HCT116 (cell line): ENCODE results near the gene DBX2. TPM values are rescaled to one million over a fixed set of nuclear protein-coding genes. Genes with fewer than 3 reads are reported as not detected.

Experiments used
- ATAC-seq: fragments of 200-7000 bp; cut with Tn5 transposase; 2 replicates; pipeline ENCODE4 v1.9.1; 2020; ENCODE audit warnings: mild to moderate bottlenecking, moderate library complexity
- BruUV-seq: library from RNA; stranded (reverse); fragments of 400-500 nt; replicated peaks from 2 replicates; lab custom pipeline; 2021; lab: Mats Ljungman, UMichigan
- CTCF ChIA-PET: fragments of 300-600 bp; sonication (Branson Sonifier 250); formaldehyde crosslinking; loops from one replicate; lab custom pipeline; 2021; ENCODE audit warnings: antibody characterized with exemption; lab: Charles Lee
- POLR2A ChIA-PET: fragments of 300-600, 350-600 bp; sonication (Branson Sonifier 250); formaldehyde crosslinking; loops from one replicate; lab custom pipeline; 2021; ENCODE audit warnings: antibody characterized with exemption; lab: Charles Lee
- RAD21 ChIA-PET, 2 experiments: fragments of 300-600 bp; sonication (Branson Sonifier 250); formaldehyde crosslinking; loops; one replicate each; lab custom pipeline; 2023; ENCODE audit warnings: low total read pairs in 2 of 2; ENCODE audit not compliant: uncharacterized antibody in 2 of 2, unreplicated experiment in 2 of 2, low non-redundant PET in 1 of 2; lab: Charles Lee
- DNase-seq: peaks from one replicate; pipeline ENCODE4 v3.0.0-alpha.2; 2010; ENCODE audit warnings: low read depth, low spot score
- H2AFZ ChIP-seq: fragments of 200-600 bp; shearing (Covaris generic), sonication (generic); 2 replicates; pipeline ENCODE4 v1.6.1; 2017; ENCODE audit warnings: low read depth, mixed run types, mixed read lengths, antibody characterized with exemption, low read length; ENCODE audit not compliant: poor library complexity, severe bottlenecking
- H3K27ac ChIP-seq: 2 replicates; pipeline ENCODE4 v1.5.1; 2012; ENCODE audit warnings: low read depth, low read length
- H3K27me3 ChIP-seq: fragments of 200-600 bp; sonication (generic); 2 replicates; pipeline ENCODE4 v1.6.1; 2016; ENCODE audit warnings: mixed run types, low read length, mixed read lengths; ENCODE audit not compliant: insufficient read depth
- H3K36me3 ChIP-seq, 2 experiments: fragments of 200-500 bp in 1 of 2; fragments of 200-600 bp in 1 of 2; sonication (Bioruptor generic) in 1 of 2; sonication (generic) in 1 of 2; 2 replicates each; pipeline versions ENCODE4 v1.5.1 to v1.6.1; 2014 to 2016; ENCODE audit warnings: low read length in 2 of 2, inconsistent platforms in 1 of 2, mixed read lengths in 1 of 2, mixed run types in 1 of 2; ENCODE audit not compliant: insufficient read depth in 2 of 2, control insufficient read depth in 1 of 2
- H3K4me1 ChIP-seq, 2 experiments: fragments of 200-600 bp in 1 of 2; sonication (generic) in 1 of 2; 2 replicates each; pipeline versions ENCODE4 v1.5.1 to v1.6.1; 2012 to 2017; ENCODE audit warnings: low read length in 2 of 2, inconsistent platforms in 1 of 2, mild to moderate bottlenecking in 1 of 2, mixed read lengths in 1 of 2, mixed run types in 1 of 2, moderate library complexity in 1 of 2; ENCODE audit not compliant: insufficient read depth in 2 of 2, control insufficient read depth in 1 of 2
- H3K4me2 ChIP-seq: fragments of 200-600 bp; sonication (generic); 2 replicates; pipeline ENCODE4 v1.6.1; 2017; ENCODE audit warnings: mixed run types, low read length, mixed read lengths
- H3K4me3 ChIP-seq, 2 experiments: fragments of 200-600 bp in 1 of 2; sonication (generic) in 1 of 2; replicated peaks in 1 of 2; 2 replicates each; pipeline ENCODE4 v1.5.1; 2011 to 2016; ENCODE audit warnings: low read length in 2 of 2, control low read depth in 1 of 2, low read depth in 1 of 2, mild to moderate bottlenecking in 1 of 2, mixed read lengths in 1 of 2, mixed run types in 1 of 2
- H3K79me2 ChIP-seq: fragments of 200-600 bp; sonication (generic); 2 replicates; pipeline ENCODE4 v1.6.1; 2017; ENCODE audit warnings: mild to moderate bottlenecking, mixed run types, low read length, moderate library complexity, mixed read lengths; ENCODE audit not compliant: insufficient read depth
- H3K9ac ChIP-seq: fragments of 200-600 bp; sonication (generic); 2 replicates; pipeline ENCODE4 v1.6.1; 2016; ENCODE audit warnings: low read length, mixed read lengths
- H3K9me2 ChIP-seq: fragments of 200-600 bp; sonication (generic), shearing (Covaris generic); 2 replicates; pipeline ENCODE4 v1.6.1; 2017; ENCODE audit warnings: mixed run types, mild to moderate bottlenecking, moderate library complexity; ENCODE audit not compliant: insufficient read depth
- H3K9me3 ChIP-seq, 2 experiments: fragments of 200-500 bp in 1 of 2; fragments of 200-600 bp in 1 of 2; sonication (Bioruptor generic) in 1 of 2; sonication (generic) in 1 of 2; 2 replicates each; pipeline ENCODE4 v1.6.1; 2014 to 2017; ENCODE audit warnings: low read length in 2 of 2, mixed read lengths in 2 of 2, inconsistent platforms in 1 of 2, low read depth in 1 of 2, mild to moderate bottlenecking in 1 of 2, mixed run types in 1 of 2, moderate library complexity in 1 of 2; ENCODE audit not compliant: control insufficient read depth in 1 of 2, insufficient read depth in 1 of 2
- H4K20me1 ChIP-seq: fragments of 200-600 bp; sonication (generic), shearing (Covaris generic); 2 replicates; pipeline ENCODE4 v1.6.1; 2017; ENCODE audit warnings: mixed run types, mild to moderate bottlenecking, moderate library complexity; ENCODE audit not compliant: insufficient read depth
- ATF3 ChIP-seq: IDR thresholded peaks from 2 replicates; pipeline ENCODE4 v1.6.1; 2012
- CBX3 ChIP-seq: IDR thresholded peaks from 2 replicates; pipeline ENCODE4 v1.6.1; 2012; ENCODE audit warnings: low read depth
- CTCF ChIP-seq, 3 experiments: fragments of 200-600 bp in 1 of 3; sonication (generic) in 1 of 3; IDR thresholded peaks in 2 of 3; conservative IDR thresholded peaks in 1 of 3; 2 replicates each; pipeline ENCODE4 v1.5.1; 2012 to 2017; ENCODE audit warnings: low read depth in 2 of 3, low read length in 2 of 3, antibody characterized with exemption in 1 of 3, borderline replicate concordance in 1 of 3, control low read depth in 1 of 3, mild to moderate bottlenecking in 1 of 3, mixed read lengths in 1 of 3, mixed run types in 1 of 3, moderate library complexity in 1 of 3; ENCODE audit not compliant: insufficient read depth in 1 of 3
- EZH2 ChIP-seq: fragments of 200-600 bp; sonication (generic); IDR thresholded peaks from 2 replicates; pipeline ENCODE4 v1.6.1; 2017; ENCODE audit warnings: antibody characterized with exemption, mixed run types
- EZH2phosphoT487 ChIP-seq: fragments of 200-600 bp; IDR thresholded peaks from 2 replicates; pipeline ENCODE4 v1.6.1; 2018; ENCODE audit warnings: antibody characterized with exemption, borderline replicate concordance
- FOSL1 ChIP-seq: IDR thresholded peaks from 2 replicates; pipeline ENCODE4 v1.6.1; 2012; ENCODE audit warnings: low read depth
- JUND ChIP-seq: IDR thresholded peaks from 2 replicates; pipeline ENCODE4 v1.6.1; 2012
- MAX ChIP-seq: IDR thresholded peaks from 2 replicates; pipeline ENCODE4 v1.6.1; 2012
- POLR2A ChIP-seq: IDR thresholded peaks from 2 replicates; pipeline ENCODE4 v1.7.0; 2011; ENCODE audit warnings: borderline replicate concordance; ENCODE audit not compliant: insufficient read depth, insufficient read length; ENCODE audit errors: extremely low read depth
- POLR2AphosphoS5 ChIP-seq: IDR thresholded peaks from 2 replicates; pipeline ENCODE4 v1.6.1; 2011; ENCODE audit warnings: mild to moderate bottlenecking, low read depth, low read length, moderate library complexity
- RAD21 ChIP-seq: IDR thresholded peaks from 2 replicates; pipeline ENCODE4 v1.6.1; 2012; ENCODE audit warnings: low read depth, mild to moderate bottlenecking
- REST ChIP-seq: IDR thresholded peaks from 2 replicates; pipeline ENCODE4 v1.6.1; 2012; ENCODE audit warnings: low read depth
- SIN3A ChIP-seq: IDR thresholded peaks from 2 replicates; pipeline ENCODE4 v1.6.1; 2012; ENCODE audit warnings: low read depth
- SP1 ChIP-seq: IDR thresholded peaks from 2 replicates; pipeline ENCODE4 v1.6.1; 2012; ENCODE audit warnings: low read depth
- SRF ChIP-seq: IDR thresholded peaks from 2 replicates; pipeline ENCODE4 v1.6.1; 2012; ENCODE audit warnings: low read depth
- TCF7L2 ChIP-seq: IDR thresholded peaks from 2 replicates; pipeline ENCODE4 v1.7.0; 2011; ENCODE audit warnings: borderline replicate concordance, inconsistent platforms; ENCODE audit not compliant: insufficient read depth, insufficient read length; ENCODE audit errors: extremely low read depth
- YY1 ChIP-seq: IDR thresholded peaks from 2 replicates; pipeline ENCODE4 v1.6.1; 2011; ENCODE audit warnings: low read length, low read depth, moderate library complexity, mild to moderate bottlenecking; ENCODE audit not compliant: insufficient replicate concordance; ENCODE audit errors: extremely low read depth
- ZFX ChIP-seq: fragments of 450-650 bp; IDR thresholded peaks from 2 replicates; pipeline ENCODE4 v1.6.1; 2017
- ZNF274 ChIP-seq: fragments of 200-500 bp; sonication (Bioruptor generic); IDR thresholded peaks from 2 replicates; pipeline ENCODE4 v1.6.1; 2014; ENCODE audit warnings: mild to moderate bottlenecking, low read depth, low read length, inconsistent platforms
- intact Hi-C: fragments of 100-400 bp; cut with micrococcal nuclease; formaldehyde crosslinking; loops from 2 replicates; pipeline ENCODE4 v1.10.0; 2022
- total RNA-seq: library from RNA; stranded (reverse); gene quantifications from one replicate; pipeline ENCODE4 v1.2.1, GENCODE V29; 2021; ENCODE audit not compliant: unreplicated experiment

DBX2 gene
- total RNA-seq, 1 experiment from 2014 or later: not detected

- no peak overlapping the region for H3K4me2 ChIP-seq
- CTCF ChIA-PET: no interaction called here
- H3K9me2 ChIP-seq: no peaks in the 10 kb centered on the region
- no peaks in the 10 kb centered on the region for H3K27me3 ChIP-seq
- BruUV-seq: no TSS peak
- H2AFZ ChIP-seq: no peak overlapping the region
- POLR2A ChIA-PET: no interaction called here
- no peak overlapping the region for H3K27ac ChIP-seq
- H3K36me3 ChIP-seq: no peaks in the 10 kb centered on the region
- H3K9ac ChIP-seq: no peak overlapping the region
- ATAC-seq (no peak), DNase-seq (no peak)
- H3K4me3 ChIP-seq: no peak overlapping the region
- no peaks in the 10 kb centered on the region for H3K79me2 ChIP-seq
- intact Hi-C loops: no loop called here
- RAD21 ChIA-PET: no interaction called here
- H3K4me1 ChIP-seq: no peaks in the 10 kb centered on the region
- no peaks in the 10 kb centered on the region for H4K20me1 ChIP-seq
- no peaks in the 10 kb centered on the region for H3K9me3 ChIP-seq
- TF ChIP-seq ZFX (no peak), SP1 (no peak), EZH2 (no peak), YY1 (no peak), FOSL1 (no peak), SIN3A (no peak), POLR2AphosphoS5 (no peak), CBX3 (no peak), REST (no peak), EZH2phosphoT487 (no peak), SRF (no peak), TCF7L2 (no peak), ATF3 (no peak), CTCF (IDR thresholded peaks at IDR 0.05 in 2 of 3, conservative IDR thresholded peaks at IDR 0.05 in 1 of 3; ENCODE audit: borderline replicate concordance in 1 of 3, insufficient read depth in 1 of 3, low read depth in 2 of 3, low read length in 2 of 3) (no peak), POLR2A (no peak), ZNF274 (no peak), MAX (no peak), JUND (no peak), RAD21 (no peak)
Measured at GRCh38 chr12:45040977-45041376, 9.9 kb downstream of the DBX2 start.
